Muscle of leg (tissue), 11 donors: ENCODE data around the gene KCNJ18. TPM values are rescaled to one million over a fixed set of nuclear protein-coding genes. Genes with fewer than 3 reads are reported as not detected.
"Not testable (repeated sequence)": the region's sequence is repeated elsewhere in the genome, so short reads cannot be mapped to it uniquely, and the experiment has no call there.

ENCODE experiments used
- DNase-seq: peaks from one replicate; pipeline ENCODE4 v3.0.0; 2013
- H3K27ac ChIP-seq: one replicate; pipeline ENCODE4 v1.5.1; 2013; ENCODE audit warnings: mild to moderate bottlenecking, low read length, control low read depth
- H3K27me3 ChIP-seq: one replicate; pipeline ENCODE4 v1.6.1; 2013; ENCODE audit warnings: low read length; ENCODE audit not compliant: control insufficient read depth, insufficient read depth
- H3K36me3 ChIP-seq: one replicate; pipeline ENCODE4 v1.6.1; 2013; ENCODE audit warnings: low read length; ENCODE audit not compliant: control insufficient read depth, insufficient read depth
- H3K4me1 ChIP-seq: one replicate; pipeline ENCODE4 v1.6.1; 2013; ENCODE audit warnings: low read length; ENCODE audit not compliant: control insufficient read depth, insufficient read depth
- H3K4me3 ChIP-seq: one replicate; pipeline ENCODE4 v1.5.1; 2013; ENCODE audit warnings: low read length, control low read depth
- H3K9me3 ChIP-seq: replicated peaks from 2 replicates; pipeline ENCODE4 v1.6.1; 2013; ENCODE audit warnings: low read depth, low read length; ENCODE audit not compliant: control insufficient read depth
- WGBS: methylation state at CpG from one replicate; pipeline ENCODE4 v1.1.5; 2013; ENCODE audit warnings: missing lambda C conversion rate; ENCODE audit not compliant: insufficient coverage; 5-methylcytosine and 5-hydroxymethylcytosine counted together
- polyA plus RNA-seq, 8 donors: library from polyadenylated mRNA; unstranded; fragments of 120-200 nt; gene quantifications; one replicate each; pipeline versions ENCODE4 v1.2.1 to v1.2.3, GENCODE V29; 2013; ENCODE audit warnings: inconsistent platforms in 1 of 8, low replicate concordance in 1 of 8; ENCODE audit not compliant: insufficient read length in 8 of 8, insufficient read depth in 1 of 8
- total RNA-seq: library from RNA; stranded (reverse); fragments of 120-200 nt; gene quantifications from one replicate; pipeline ENCODE4 v1.2.4, GENCODE V29; 2013

The KCNJ18 gene
- total and polyA plus RNA-seq, 9 donors = 0.08 TPM; not detected in 8

DNA sequence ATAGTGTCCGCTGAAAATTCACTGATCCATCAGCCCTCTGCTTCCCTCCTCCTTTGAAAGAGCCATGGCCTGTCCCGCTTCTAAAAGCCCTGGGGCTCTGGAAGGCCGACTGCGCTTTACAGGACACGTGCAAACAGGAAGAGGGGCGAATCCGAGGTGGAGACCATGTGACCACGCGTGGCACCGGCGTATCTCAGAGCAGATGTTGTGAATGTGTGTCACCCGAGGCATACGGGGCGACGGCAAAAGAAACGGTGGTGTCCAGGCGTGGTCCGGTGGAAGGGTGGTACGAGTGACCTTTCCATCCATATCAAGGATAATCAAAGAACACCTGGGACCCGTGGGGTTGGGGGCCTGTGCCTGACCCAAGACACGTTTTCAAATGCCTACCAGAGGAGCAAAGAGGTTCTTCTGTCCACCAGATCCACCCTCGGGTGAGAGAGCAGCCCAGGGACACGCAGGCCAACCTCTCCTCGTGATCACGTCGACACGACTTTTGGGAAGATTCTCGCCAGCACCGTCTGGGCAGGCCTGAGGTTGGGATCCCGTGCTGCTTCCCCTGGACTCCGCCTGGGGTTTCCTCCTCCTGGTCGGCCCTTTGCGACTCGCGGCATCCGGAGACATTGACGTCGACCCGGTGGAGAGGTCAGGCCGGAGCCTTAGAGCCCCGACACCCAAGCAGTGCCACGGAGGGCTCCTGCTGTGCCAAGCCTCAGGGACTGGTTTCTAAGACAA lies 7.1 kb upstream of the KCNJ18 start:
- not testable (repeated sequence) for H3K4me3 ChIP-seq, DNase-seq, H3K27me3 ChIP-seq, H3K36me3 ChIP-seq, H3K4me1 ChIP-seq, H3K27ac ChIP-seq
- H3K9me3 ChIP-seq = peaks cover 24% of the 10 kb centered on the region
- 81% methylated on average over 26 of the region's 42 CpGs for WGBS

DNA sequence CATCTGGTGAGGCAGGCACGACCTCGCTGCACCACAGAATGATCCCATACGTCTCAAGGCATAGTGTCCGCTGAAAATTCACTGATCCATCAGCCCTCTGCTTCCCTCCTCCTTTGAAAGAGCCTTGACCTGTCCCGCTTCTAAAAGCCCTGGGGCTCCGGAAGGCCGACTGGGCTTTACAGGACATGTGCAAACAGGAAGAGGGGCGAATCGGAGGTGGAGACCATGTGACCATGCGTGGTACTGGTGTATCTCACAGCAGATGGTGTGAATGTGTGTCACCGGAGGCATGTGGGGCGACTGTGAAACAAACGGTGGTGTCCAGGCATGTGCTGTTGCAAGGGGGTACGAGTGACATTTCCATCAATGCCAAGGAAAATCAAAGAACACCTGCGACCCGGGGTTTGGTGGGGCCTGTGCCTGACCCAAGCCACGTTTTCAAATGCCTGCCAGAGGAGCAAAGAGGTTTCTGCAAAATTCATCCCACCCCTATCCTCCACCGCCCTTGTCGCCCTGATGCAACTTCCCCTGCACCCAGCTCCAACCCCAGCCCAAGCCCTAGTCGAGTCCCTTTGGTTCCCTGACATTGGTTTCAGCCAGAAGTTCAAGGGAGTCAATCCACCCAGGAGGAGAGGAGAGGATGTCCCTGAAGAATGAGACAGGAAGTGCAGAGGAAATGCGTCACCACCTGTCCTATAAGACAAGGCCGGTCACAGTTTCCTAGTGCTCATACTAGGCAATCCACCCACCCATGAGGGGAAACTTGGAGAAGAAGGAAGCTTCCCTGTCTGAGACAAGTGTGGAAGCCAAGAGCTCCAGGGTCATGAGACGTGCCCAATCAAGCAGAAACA lies 5.9 kb upstream of the KCNJ18 start:
- H3K36me3 ChIP-seq = no peaks in the 10 kb centered on the region
- no peak overlapping the region for H3K4me3 ChIP-seq
- no peaks in the 10 kb centered on the region for H3K27me3 ChIP-seq
- H3K27ac ChIP-seq = no peak overlapping the region
- H3K4me1 ChIP-seq = no peaks in the 10 kb centered on the region
- H3K9me3 ChIP-seq = peaks cover 27% of the 10 kb centered on the region
- DNase-seq = no peak
- 71% methylated on average over 19 of the region's 23 CpGs for WGBS

DNA sequence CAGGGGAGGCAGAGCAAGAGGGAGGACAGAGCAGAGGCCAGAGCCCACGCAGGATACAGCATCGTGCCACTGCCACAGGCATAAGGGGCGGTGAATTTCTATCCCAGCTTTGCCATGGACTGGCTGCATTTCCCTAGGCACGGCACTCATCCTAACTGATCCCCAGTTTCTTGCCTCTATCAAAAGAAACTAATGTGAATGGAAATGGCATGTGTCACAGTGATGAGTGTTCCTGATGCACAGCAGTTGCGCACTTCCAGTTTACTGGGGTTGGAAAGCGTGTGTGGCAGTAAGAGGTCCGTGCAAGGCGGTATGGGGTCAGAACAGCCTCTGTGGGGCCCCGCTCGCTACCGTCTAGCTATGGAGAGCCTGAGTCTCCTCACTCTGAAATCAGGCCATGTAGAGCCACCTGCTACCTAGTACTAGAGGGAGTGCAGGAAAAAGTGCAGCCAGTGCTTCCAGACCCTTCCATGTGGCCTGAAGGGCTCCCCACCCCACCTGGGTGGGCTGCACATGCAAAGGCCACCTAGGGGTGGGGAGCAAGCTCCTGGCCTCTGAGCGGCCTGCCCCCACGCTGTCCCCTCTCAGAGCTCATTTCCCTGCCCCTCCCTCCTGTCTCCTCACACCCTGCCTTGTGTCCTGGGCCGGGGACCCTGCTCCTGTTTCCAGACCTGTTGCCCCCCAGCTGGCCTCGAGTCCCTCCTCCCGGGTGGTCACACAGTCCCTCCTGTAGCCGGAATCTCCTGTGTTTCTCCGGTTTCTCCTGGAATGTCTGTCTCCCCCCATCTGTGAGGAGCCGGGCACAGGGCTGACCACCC lies 5.0 kb upstream of the KCNJ18 start:
- H3K4me1 ChIP-seq = no peaks in the 10 kb centered on the region
- no peaks in the 10 kb centered on the region for H3K36me3 ChIP-seq
- peaks cover 27% of the 10 kb centered on the region for H3K9me3 ChIP-seq
- WGBS = 84% methylated on average over 18 of the region's 19 CpGs
- no peaks in the 10 kb centered on the region for H3K27me3 ChIP-seq
- H3K27ac ChIP-seq = no peak overlapping the region
- no peak for DNase-seq
- no peak overlapping the region for H3K4me3 ChIP-seq

- Histone ChIP-seq H3K27me3 (no peaks in the 10 kb centered on the region), H3K4me1 (no peaks in the 10 kb centered on the region), H3K36me3 (no peaks in the 10 kb centered on the region), H3K9me3 (peaks cover 29% of the 10 kb centered on the region), H3K4me3 (no peak overlapping the region), H3K27ac (no peak overlapping the region)
- WGBS = 86% methylated on average over 9 of the region's 11 CpGs
- DNase-seq = no peak
These were observed 3.9 kb upstream of the KCNJ18 start for GRCh38 chr17:21688293-21688949.

GRCh38 chr17:21689604-21690003 lies 2.7 kb upstream of the KCNJ18 start:
- H3K4me3 ChIP-seq = no peak overlapping the region
- WGBS = no CpG with 5 or more reads among the region's 7 CpGs
- H3K27ac ChIP-seq = no peak overlapping the region
- H3K27me3 ChIP-seq = no peaks in the 10 kb centered on the region
- peaks cover 31% of the 10 kb centered on the region for H3K9me3 ChIP-seq
- H3K36me3 ChIP-seq = no peaks in the 10 kb centered on the region
- DNase-seq = no peak
- no peaks in the 10 kb centered on the region for H3K4me1 ChIP-seq

GRCh38 chr17:21690811-21691210 lies 1.5 kb upstream of the KCNJ18 start:
- not testable (repeated sequence) for H3K36me3 ChIP-seq, H3K27me3 ChIP-seq, H3K27ac ChIP-seq, H3K4me1 ChIP-seq, DNase-seq, H3K4me3 ChIP-seq
- 11% methylated on average over 1 of the region's 2 CpGs for WGBS
- peaks cover 33% of the 10 kb centered on the region for H3K9me3 ChIP-seq

GRCh38 chr17:21691481-21691880 lies 842 bp upstream of the KCNJ18 start:
- 83% methylated on average over 1 of the region's 6 CpGs for WGBS

DNA sequence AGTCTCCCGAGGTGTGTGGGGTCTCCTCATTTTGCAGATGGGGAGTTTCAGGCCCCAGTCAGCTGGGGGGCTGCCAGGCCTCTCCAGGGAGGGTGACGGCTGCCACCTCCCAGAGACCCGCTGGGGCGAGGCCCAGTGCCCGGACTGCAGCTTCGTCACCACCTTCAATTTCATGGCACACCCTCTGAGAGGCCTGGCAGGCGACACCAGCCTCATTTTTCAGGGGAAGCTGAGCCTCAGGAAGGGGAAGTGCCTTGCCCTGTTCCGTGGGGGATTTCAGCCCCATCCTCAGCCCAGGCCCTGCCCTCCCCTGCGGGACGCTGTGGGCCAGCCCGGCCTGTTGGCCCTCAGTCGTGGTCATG lies 362 bp downstream of the KCNJ18 start:
- peaks cover 22% of the 10 kb centered on the region for H3K9me3 ChIP-seq
- not testable (repeated sequence) for H3K36me3 ChIP-seq, H3K27me3 ChIP-seq, H3K4me1 ChIP-seq, DNase-seq, H3K4me3 ChIP-seq, H3K27ac ChIP-seq
- WGBS = 67% methylated on average over 2 of the region's 12 CpGs

More at GRCh38 chr17:21691481-21691880, 842 bp upstream of the KCNJ18 start:
- H3K4me1 ChIP-seq, H3K27ac ChIP-seq, H3K27me3 ChIP-seq, DNase-seq, H3K36me3 ChIP-seq, H3K4me3 ChIP-seq: not testable (repeated sequence)
- peaks cover 31% of the 10 kb centered on the region for H3K9me3 ChIP-seq

- not testable (repeated sequence) for H3K27ac ChIP-seq
These were observed 1.1 kb downstream of the KCNJ18 start for GRCh38 chr17:21693391-21693796.

More at GRCh38 chr17:21693391-21693796, 1.1 kb downstream of the KCNJ18 start:
- not testable (repeated sequence) for DNase-seq, H3K4me3 ChIP-seq, H3K4me1 ChIP-seq, H3K36me3 ChIP-seq, H3K27me3 ChIP-seq
- peaks cover 19% of the 10 kb centered on the region for H3K9me3 ChIP-seq
- 78% methylated on average over 2 of the region's 6 CpGs for WGBS
